Endothelial cell (in vitro differentiated cells): ENCODE results near the gene DACH1. TPM values are rescaled to one million over a fixed set of nuclear protein-coding genes. Genes with fewer than 3 reads are reported as not detected.

Experiments
- DNase-seq: peaks from one replicate; pipeline ENCODE4 v3.0.0; 2021; ENCODE audit warnings: low spot score
- H3K27ac Mint-ChIP-seq: one replicate; pipeline ENCODE4 v1.8.0; 2021; ENCODE audit warnings: mixed read lengths, inconsistent platforms; ENCODE audit not compliant: unreplicated experiment
- H3K27me3 Mint-ChIP-seq: one replicate; pipeline ENCODE4 v1.8.0; 2021; ENCODE audit warnings: mild to moderate bottlenecking, moderate library complexity, mixed read lengths, inconsistent platforms; ENCODE audit not compliant: unreplicated experiment
- H3K36me3 Mint-ChIP-seq: one replicate; pipeline ENCODE4 v1.8.0; 2021; ENCODE audit warnings: mild to moderate bottlenecking, low read depth, mixed read lengths, inconsistent platforms; ENCODE audit not compliant: unreplicated experiment
- H3K4me1 Mint-ChIP-seq: one replicate; pipeline ENCODE4 v1.8.0; 2021; ENCODE audit warnings: mild to moderate bottlenecking, mixed read lengths, inconsistent platforms; ENCODE audit not compliant: unreplicated experiment
- H3K4me3 Mint-ChIP-seq: one replicate; pipeline ENCODE4 v1.8.0; 2021; ENCODE audit warnings: mild to moderate bottlenecking, mixed read lengths, inconsistent platforms; ENCODE audit not compliant: unreplicated experiment
- H3K9me3 Mint-ChIP-seq: one replicate; pipeline ENCODE4 v1.8.0; 2021; ENCODE audit warnings: mixed read lengths, inconsistent platforms; ENCODE audit not compliant: unreplicated experiment
- total RNA-seq: library from RNA; stranded (reverse); fragmentation: NEBNext Ultra II Directional; extraction: Animal tissue kit (Norgen Biotek cat#: 25700); gene quantifications from one replicate; pipeline ENCODE4 v1.2.1, GENCODE V29; 2021; ENCODE audit not compliant: unreplicated experiment
- TF ChIP-seq, protein P1 (sequence below): fragments of 200-600 bp; sonication (generic); IDR thresholded peaks from one replicate; pipeline ENCODE4 v1.5.0; 2021; ENCODE audit warnings: antibody characterized with exemption; ENCODE audit not compliant: unreplicated experiment

DACH1 gene
- total RNA-seq, 1 donor from 2014 or later: 36.4 TPM

DNA sequence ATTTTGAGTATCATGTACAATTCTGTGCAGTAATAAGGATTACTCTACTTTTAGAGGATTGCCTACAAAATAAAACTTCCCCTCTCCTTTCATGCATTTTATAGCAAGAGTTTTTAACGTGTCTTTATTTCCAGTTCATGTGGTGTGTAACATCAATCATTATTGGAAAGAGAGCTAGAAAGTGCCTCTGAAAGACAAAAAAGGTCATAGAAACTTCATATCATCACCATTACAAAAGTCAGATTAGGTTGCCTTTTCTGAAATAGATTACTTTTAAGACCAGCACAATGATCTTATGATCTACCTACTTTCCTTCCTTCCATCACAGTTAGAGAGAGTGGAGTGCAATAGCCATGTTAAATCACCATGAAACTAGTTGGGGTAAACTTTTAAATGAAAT, 12.6 kb downstream of the DACH1 start:
- Mint-ChIP-seq H3K4me1 (peaks cover 6% of the 10 kb centered on the region), H3K4me3 (no peak overlapping the region), H3K27me3 (no peaks in the 10 kb centered on the region), H3K27ac (no peak overlapping the region), H3K36me3 (no peaks in the 10 kb centered on the region), H3K9me3 (no peaks in the 10 kb centered on the region)
- TF ChIP-seq, protein P1, sequence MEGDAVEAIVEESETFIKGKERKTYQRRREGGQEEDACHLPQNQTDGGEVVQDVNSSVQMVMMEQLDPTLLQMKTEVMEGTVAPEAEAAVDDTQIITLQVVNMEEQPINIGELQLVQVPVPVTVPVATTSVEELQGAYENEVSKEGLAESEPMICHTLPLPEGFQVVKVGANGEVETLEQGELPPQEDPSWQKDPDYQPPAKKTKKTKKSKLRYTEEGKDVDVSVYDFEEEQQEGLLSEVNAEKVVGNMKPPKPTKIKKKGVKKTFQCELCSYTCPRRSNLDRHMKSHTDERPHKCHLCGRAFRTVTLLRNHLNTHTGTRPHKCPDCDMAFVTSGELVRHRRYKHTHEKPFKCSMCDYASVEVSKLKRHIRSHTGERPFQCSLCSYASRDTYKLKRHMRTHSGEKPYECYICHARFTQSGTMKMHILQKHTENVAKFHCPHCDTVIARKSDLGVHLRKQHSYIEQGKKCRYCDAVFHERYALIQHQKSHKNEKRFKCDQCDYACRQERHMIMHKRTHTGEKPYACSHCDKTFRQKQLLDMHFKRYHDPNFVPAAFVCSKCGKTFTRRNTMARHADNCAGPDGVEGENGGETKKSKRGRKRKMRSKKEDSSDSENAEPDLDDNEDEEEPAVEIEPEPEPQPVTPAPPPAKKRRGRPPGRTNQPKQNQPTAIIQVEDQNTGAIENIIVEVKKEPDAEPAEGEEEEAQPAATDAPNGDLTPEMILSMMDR: no peak
- no peak for DNase-seq

DNA sequence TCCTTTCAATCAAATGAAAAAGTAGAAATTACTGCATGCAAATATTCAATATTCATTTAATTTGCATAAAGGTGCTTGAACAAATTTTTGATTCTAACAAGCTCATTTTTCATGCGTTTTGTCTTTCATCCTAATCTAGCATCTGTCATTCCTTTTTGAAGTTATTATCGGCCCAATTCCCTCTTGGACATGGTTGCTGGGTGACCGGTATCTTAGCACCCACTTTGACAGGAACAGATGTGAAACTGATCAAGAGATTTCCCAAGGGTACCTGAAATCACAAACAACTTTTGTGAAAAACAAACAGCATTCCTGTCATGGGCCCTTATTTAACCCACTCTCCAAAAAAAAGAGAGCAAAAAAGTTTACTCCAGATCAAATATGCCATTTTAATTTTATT, 13.3 kb downstream of the DACH1 start:
- TF ChIP-seq, protein P1: no peak
- Mint-ChIP-seq H3K4me3 (no peak overlapping the region), H3K4me1 (peaks cover 3% of the 10 kb centered on the region), H3K27me3 (no peaks in the 10 kb centered on the region), H3K36me3 (no peaks in the 10 kb centered on the region), H3K27ac (no peak overlapping the region), H3K9me3 (no peaks in the 10 kb centered on the region)
- DNase-seq: no peak

DNA sequence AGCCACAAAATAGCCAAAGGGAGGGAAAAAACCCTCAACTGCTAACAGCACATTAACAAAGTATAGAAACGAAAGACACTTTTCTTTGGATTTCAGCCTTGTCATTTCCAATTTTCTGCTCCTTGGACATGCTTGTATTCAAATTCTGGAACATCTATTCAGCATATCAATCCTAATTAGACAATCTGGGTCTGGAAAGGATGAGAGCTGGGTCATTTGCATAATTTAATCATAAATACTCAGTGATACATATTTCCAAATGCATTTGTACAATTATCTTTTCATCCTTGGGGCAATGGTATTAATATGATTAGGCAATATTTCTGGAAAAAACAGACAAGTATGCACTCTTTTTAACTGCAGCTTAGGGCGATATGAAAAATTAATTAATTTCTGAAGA, 14.3 kb downstream of the DACH1 start:
- H3K4me1 Mint-ChIP-seq: peaks cover 3% of the 10 kb centered on the region
- H3K27ac Mint-ChIP-seq: no peak overlapping the region
- TF ChIP-seq, protein P1: no peak
- H3K27me3 Mint-ChIP-seq: no peaks in the 10 kb centered on the region
- H3K9me3 Mint-ChIP-seq: no peaks in the 10 kb centered on the region
- no peak overlapping the region for H3K4me3 Mint-ChIP-seq
- H3K36me3 Mint-ChIP-seq: no peaks in the 10 kb centered on the region
- no peak for DNase-seq

GRCh38 chr13:71851498-71852409, 15.2 kb downstream of the DACH1 start:
- no peaks in the 10 kb centered on the region for H3K36me3 Mint-ChIP-seq
- no peak for DNase-seq
- peak overlapping the region; percentile 31 for H3K27ac Mint-ChIP-seq
- no peaks in the 10 kb centered on the region for H3K27me3 Mint-ChIP-seq
- TF ChIP-seq, protein P1: no peak
- H3K4me3 Mint-ChIP-seq: no peak overlapping the region
- H3K9me3 Mint-ChIP-seq: no peaks in the 10 kb centered on the region
- peaks cover 3% of the 10 kb centered on the region for H3K4me1 Mint-ChIP-seq

DNA sequence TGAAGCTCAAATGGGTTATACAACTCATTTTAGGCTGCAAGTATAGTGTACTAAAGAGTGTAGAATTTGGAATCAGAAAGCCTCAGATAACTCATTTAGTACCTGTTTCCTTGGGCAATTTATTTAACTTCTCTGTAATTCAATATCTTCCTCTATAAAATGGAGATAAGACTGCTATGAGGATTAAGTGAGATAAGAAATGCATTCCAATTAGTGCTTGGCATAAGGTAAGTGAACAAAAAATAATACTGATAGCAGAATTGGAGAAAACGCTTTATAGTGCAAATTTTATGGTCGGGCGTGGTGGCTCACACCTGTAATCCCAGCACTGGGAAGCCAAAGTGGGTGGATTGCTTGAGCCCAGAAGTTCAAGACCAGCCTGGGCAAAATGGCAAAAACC, 25.0 kb downstream of the DACH1 start:
- H3K9me3 Mint-ChIP-seq: no peaks in the 10 kb centered on the region
- TF ChIP-seq, protein P1: no peak
- peaks cover 6% of the 10 kb centered on the region for H3K4me1 Mint-ChIP-seq
- no peaks in the 10 kb centered on the region for H3K27me3 Mint-ChIP-seq
- no peak for DNase-seq
- H3K4me3 Mint-ChIP-seq: no peak overlapping the region
- no peak overlapping the region for H3K27ac Mint-ChIP-seq
- H3K36me3 Mint-ChIP-seq: no peaks in the 10 kb centered on the region
